WTC11 (cell line): Measurements from ENCODE around the gene TMEM238L.

Source experiments
- ATF1 ChIP-seq: sonication (generic); formaldehyde crosslinking; IDR thresholded peaks from 2 replicates; pipeline ENCODE4 v1.8.1; 2023; ENCODE audit warnings: mild to moderate bottlenecking, moderate library complexity, missing genetic modification reagents
- CTCF ChIP-seq: fragments of 200-600 bp; IDR thresholded peaks from 2 replicates; pipeline ENCODE4 v1.8.0; 2022; ENCODE audit warnings: antibody characterized with exemption
- IRF2 ChIP-seq: sonication (generic); formaldehyde crosslinking; IDR thresholded peaks from 2 replicates; pipeline ENCODE4 v1.8.0; 2022; ENCODE audit warnings: low read depth, missing genetic modification reagents, borderline replicate concordance
- JUN ChIP-seq: sonication (generic); formaldehyde crosslinking; IDR thresholded peaks from 2 replicates; pipeline ENCODE4 v1.8.0; 2023; ENCODE audit warnings: mild to moderate bottlenecking, missing genetic modification reagents
- NFE2L1 ChIP-seq: sonication (generic); formaldehyde crosslinking; IDR thresholded peaks from 2 replicates; pipeline ENCODE4 v1.8.1; 2023; ENCODE audit warnings: missing genetic modification reagents
- NR3C1 ChIP-seq: sonication (generic); formaldehyde crosslinking; conservative IDR thresholded peaks from 2 replicates; pipeline ENCODE4 v1.8.1; 2023; ENCODE audit warnings: low read depth, mild to moderate bottlenecking, missing genetic modification reagents
- SMAD4 ChIP-seq: sonication (generic); formaldehyde crosslinking; IDR thresholded peaks from 2 replicates; pipeline ENCODE4 v1.8.0; 2022; ENCODE audit warnings: mild to moderate bottlenecking, missing genetic modification reagents
- ZNF232 ChIP-seq: sonication (generic); formaldehyde crosslinking; IDR thresholded peaks from 2 replicates; pipeline ENCODE4 v1.8.0; 2022; ENCODE audit warnings: mild to moderate bottlenecking, missing genetic modification reagents
- TF ChIP-seq, protein P1 (sequence below): sonication (generic); formaldehyde crosslinking; IDR thresholded peaks from 2 replicates; pipeline ENCODE4 v1.8.1; 2022; ENCODE audit warnings: low read depth, missing genetic modification reagents, borderline replicate concordance
- TF ChIP-seq, protein P2 (sequence below): sonication (generic); formaldehyde crosslinking; IDR thresholded peaks from 2 replicates; pipeline ENCODE4 v1.8.1; 2023; ENCODE audit warnings: mild to moderate bottlenecking, missing genetic modification reagents, borderline replicate concordance

DNA sequence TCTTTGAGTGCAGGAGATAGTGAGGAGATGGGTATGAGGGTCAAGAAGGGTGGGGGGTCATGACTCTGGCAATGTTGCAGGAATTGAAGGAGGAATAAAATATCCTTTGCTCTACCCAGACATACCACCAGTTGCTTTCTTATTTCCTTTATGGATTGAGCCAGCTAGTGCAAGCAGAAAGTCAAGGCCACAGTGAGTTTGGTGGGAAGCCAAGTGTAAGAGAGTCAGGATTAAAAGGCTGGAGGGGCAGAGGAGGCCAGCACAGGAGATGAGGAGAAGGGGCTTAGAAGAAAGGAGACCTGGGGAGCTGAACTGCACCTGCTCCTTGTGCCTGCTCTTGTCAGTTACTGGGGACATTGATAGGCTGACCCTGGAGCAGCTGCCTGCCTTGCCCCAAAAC is 17.9 kb upstream of the TMEM238L start:
- TF ChIP-seq IRF2 (no peak), JUN (CRISPR knock-in tag) (no peak), CTCF (no peak), SMAD4 (CRISPR knock-in tag) (no peak), ZNF232 (CRISPR knock-in tag) (no peak), ATF1 (CRISPR knock-in tag) (no peak), NR3C1 (CRISPR knock-in tag) (no peak), NFE2L1 (no peak)
- TF ChIP-seq, protein P1, sequence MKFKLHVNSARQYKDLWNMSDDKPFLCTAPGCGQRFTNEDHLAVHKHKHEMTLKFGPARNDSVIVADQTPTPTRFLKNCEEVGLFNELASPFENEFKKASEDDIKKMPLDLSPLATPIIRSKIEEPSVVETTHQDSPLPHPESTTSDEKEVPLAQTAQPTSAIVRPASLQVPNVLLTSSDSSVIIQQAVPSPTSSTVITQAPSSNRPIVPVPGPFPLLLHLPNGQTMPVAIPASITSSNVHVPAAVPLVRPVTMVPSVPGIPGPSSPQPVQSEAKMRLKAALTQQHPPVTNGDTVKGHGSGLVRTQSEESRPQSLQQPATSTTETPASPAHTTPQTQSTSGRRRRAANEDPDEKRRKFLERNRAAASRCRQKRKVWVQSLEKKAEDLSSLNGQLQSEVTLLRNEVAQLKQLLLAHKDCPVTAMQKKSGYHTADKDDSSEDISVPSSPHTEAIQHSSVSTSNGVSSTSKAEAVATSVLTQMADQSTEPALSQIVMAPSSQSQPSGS (CRISPR knock-in tag) = no peak
- TF ChIP-seq, protein P2, sequence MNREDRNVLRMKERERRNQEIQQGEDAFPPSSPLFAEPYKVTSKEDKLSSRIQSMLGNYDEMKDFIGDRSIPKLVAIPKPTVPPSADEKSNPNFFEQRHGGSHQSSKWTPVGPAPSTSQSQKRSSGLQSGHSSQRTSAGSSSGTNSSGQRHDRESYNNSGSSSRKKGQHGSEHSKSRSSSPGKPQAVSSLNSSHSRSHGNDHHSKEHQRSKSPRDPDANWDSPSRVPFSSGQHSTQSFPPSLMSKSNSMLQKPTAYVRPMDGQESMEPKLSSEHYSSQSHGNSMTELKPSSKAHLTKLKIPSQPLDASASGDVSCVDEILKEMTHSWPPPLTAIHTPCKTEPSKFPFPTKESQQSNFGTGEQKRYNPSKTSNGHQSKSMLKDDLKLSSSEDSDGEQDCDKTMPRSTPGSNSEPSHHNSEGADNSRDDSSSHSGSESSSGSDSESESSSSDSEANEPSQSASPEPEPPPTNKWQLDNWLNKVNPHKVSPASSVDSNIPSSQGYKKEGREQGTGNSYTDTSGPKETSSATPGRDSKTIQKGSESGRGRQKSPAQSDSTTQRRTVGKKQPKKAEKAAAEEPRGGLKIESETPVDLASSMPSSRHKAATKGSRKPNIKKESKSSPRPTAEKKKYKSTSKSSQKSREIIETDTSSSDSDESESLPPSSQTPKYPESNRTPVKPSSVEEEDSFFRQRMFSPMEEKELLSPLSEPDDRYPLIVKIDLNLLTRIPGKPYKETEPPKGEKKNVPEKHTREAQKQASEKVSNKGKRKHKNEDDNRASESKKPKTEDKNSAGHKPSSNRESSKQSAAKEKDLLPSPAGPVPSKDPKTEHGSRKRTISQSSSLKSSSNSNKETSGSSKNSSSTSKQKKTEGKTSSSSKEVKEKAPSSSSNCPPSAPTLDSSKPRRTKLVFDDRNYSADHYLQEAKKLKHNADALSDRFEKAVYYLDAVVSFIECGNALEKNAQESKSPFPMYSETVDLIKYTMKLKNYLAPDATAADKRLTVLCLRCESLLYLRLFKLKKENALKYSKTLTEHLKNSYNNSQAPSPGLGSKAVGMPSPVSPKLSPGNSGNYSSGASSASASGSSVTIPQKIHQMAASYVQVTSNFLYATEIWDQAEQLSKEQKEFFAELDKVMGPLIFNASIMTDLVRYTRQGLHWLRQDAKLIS (CRISPR knock-in tag) = no peak
